GM12892 (cell line): ENCODE results near the gene CNTN5.
"Not testable (repeated sequence)": the region's sequence is repeated elsewhere in the genome, so short reads cannot be mapped to it uniquely, and the experiment has no call there.

Source experiments
- DNase-seq: peaks from one replicate; pipeline ENCODE4 v3.0.0; 2011; ENCODE audit not compliant: insufficient read length
- FAIRE-seq: peaks from 2 replicates; lab custom pipeline; 2011; peaks lifted over from hg19 to GRCh38; lab: Jason Lieb, UNC
- POLR2A ChIP-seq: IDR thresholded peaks from 2 replicates; pipeline ENCODE4 v1.6.1; 2011; ENCODE audit warnings: low read depth, low read length, control low read depth
- POLR2AphosphoS5 ChIP-seq: IDR thresholded peaks from 2 replicates; pipeline ENCODE4 v1.6.1; 2011; ENCODE audit warnings: low read depth, low read length, control low read depth
- TAF1 ChIP-seq: IDR thresholded peaks from 2 replicates; pipeline ENCODE4 v1.6.1; 2011; ENCODE audit warnings: low read depth, mild to moderate bottlenecking, control low read depth, low read length, borderline replicate concordance

CNTN5 gene

DNA sequence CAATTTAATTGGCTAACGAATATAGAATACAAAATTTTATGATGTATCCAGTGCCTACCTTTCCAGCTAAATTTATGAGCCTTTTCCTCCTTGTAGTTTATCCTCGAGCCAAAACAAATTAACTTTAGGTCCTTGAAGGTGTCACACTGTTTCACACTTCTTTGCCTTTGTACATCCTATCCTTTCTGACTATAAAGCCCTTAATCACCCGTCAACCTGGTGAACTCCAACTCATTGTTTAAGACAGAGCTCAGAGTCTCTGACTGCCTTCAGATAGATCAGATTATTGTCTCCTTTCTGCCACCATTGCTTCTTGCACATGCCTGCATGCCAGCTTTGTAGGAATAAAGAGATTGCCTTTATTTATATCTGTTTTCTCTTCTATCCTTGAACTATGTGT, 58.8 kb downstream of the CNTN5 start:
- no peak for DNase-seq
- no peak for FAIRE-seq
- TF ChIP-seq POLR2A (no peak), POLR2AphosphoS5 (no peak), TAF1 (no peak)

DNA sequence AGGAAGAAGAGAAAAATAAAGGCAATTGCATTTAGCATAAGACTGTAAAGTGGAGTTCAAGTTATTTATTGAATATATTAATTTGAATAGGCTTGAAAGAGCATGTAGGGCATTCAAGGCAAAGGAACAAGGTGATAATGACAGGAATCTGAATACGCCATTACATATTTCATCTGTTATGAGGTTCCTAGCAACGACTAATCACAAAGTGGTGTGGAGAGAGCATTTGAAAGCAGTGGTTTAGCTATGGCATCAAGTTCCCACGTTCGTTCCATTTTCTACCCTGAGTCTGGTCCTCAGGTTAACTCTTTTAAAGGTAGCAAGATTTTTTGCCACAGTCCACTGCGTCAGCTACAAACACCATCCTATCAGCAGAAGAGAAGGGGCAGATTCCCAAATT, 59.4 kb downstream of the CNTN5 start:
- DNase-seq = no peak
- FAIRE-seq = no peak
- TF ChIP-seq POLR2AphosphoS5 = no peak

DNA sequence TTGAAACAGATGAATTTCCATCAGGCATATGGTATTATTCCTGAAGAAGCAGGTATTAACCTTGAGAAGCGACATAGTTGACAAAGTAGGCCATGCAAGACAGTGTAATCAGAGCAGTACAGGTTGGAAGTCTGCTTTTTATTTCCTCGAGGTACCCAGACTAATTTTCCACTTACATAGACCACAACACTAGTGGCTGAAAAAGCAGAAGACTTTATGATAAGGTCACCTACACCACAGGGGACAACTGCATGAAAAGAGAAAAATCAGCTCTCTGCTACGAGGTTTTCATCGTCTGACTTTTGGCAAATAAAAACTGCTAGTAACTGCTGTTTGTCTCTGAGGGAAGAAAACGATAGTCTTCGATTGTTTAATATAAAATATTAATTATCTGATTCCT, 77.5 kb downstream of the CNTN5 start:
- FAIRE-seq (no peak), DNase-seq (no peak)
- TF ChIP-seq POLR2A = no peak
- no peak for TF ChIP-seq TAF1
- TF ChIP-seq POLR2AphosphoS5 = no peak

DNA sequence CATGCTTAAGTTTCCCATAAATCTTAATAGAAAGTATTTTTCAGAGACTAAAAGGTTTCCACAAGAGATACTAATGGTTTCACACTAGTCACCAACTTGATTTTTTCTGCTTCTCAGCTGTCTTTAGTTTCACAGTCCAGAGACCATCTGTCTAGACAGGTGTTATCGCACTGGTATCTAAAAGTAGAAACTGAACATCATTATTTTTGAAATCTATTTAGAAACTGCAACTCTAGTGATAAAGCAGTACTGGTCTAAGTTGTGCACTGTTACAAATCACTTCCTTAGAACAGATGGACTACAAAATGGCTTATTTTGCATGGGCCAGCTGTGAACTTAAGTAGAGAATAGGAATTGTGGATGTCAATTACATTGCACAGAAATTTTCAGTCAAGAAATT, 78.0 kb downstream of the CNTN5 start:
- FAIRE-seq = no peak
- TF ChIP-seq POLR2A = no peak
- TF ChIP-seq POLR2AphosphoS5 = no peak
- TF ChIP-seq TAF1 = no peak
- DNase-seq = no peak

DNA sequence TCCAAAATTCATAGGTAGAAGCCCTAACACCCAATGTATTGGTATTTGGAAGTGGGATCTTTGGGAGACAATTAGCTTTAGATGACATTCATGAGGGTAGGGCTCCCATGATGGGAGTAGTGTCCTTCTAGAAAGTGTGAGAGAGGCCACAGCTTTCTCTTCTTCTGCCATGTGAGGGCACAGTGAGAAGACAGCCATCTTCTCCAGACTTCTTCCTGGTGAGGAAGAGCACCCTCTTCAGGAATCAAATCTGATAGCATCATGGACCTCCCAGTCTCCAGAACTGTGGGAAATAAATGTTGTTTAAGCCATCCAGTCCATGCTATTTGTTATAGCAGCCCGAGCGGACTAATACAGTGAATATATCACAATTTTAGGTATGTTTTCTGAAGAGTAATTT, 96.9 kb downstream of the CNTN5 start:
- DNase-seq = no peak

DNA sequence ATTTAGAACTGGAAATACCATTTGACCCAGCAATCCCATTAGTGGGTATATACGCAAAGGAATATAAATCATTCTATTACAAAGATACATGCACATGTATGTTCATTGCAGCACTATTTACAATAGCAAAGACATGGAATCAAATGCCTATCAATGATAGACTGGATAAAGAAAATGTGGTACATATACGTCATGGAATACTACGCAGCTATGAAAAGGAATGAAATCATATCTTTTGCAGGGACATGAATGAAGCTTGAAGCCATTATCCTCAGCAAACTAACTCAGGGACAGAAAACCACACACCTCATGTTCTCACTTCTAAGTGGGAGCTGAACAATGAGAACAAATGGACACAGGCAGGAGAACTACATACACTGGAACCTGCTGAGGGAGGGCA, 113.1 kb downstream of the CNTN5 start:
- FAIRE-seq, DNase-seq: not testable (repeated sequence)

More for the DNA sequence above, 96.9 kb downstream of the CNTN5 start:
- TF ChIP-seq POLR2A = no peak
- TF ChIP-seq POLR2AphosphoS5 = no peak
- no peak for TF ChIP-seq TAF1
- FAIRE-seq = no peak

DNA sequence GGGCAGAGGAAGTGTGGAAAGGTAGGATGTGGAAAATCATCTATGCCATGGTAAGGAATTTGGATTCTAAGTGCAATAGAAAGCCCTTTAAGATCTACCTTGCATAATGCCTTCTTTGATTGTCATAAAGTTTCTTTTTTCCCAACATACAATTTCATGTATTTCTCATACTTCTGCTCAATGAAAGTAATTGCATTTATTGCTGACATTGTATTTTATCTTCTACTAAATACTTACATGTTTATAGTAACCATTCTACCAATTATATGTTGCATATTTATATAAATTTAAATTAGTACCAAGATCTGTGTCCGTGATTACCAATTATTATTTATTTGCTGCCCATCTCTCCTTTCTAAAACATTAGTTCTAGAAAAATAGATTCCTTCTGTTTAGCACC, 114.8 kb downstream of the CNTN5 start:
- FAIRE-seq (no peak), DNase-seq (no peak)
- TF ChIP-seq POLR2A (no peak), POLR2AphosphoS5 (no peak), TAF1 (no peak)

DNA sequence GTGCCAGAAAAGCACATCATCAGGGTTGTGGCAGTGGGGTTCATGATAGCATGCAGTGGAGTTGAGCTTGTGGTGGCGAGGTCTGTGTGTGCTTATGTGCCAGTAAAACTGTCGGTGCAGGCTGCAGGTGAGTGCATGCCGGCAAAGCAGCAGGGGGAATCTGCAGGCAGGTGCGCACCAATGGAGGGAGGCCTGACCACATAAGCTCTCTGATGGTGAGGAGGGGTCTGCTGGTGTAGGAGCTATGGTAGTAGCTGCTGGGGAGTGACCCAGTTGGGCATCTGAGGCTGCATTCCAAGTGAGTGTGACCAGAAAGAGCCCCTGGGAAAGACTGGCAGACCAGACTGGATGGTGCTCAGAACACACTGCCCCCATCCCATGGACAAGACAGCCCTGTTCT, 121.5 kb downstream of the CNTN5 start:
- FAIRE-seq = no peak
- DNase-seq = no peak
- no peak for TF ChIP-seq POLR2A
- TF ChIP-seq TAF1 = no peak
- no peak for TF ChIP-seq POLR2AphosphoS5

DNA sequence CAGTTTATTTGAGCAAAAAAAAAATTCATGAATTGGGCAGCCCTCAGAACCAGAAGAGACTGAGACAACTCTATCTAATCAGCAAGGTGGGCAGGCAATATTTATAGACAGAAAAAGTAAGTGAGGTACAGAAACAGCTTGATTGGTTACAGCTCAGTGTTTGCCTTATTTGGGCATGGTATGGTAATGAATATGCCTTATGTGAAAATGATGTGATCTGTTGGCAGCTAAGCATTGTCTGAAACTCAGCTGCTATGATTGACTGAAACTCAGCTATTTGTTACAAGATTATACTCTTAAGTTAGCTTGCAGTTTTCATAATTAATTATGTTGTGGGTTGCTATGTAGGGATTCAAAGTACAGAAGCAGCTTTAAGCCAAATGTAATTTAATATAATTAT, 127.6 kb downstream of the CNTN5 start:
- FAIRE-seq (no peak), DNase-seq (no peak)
- no peak for TF ChIP-seq TAF1
- no peak for TF ChIP-seq POLR2AphosphoS5
- no peak for TF ChIP-seq POLR2A

DNA sequence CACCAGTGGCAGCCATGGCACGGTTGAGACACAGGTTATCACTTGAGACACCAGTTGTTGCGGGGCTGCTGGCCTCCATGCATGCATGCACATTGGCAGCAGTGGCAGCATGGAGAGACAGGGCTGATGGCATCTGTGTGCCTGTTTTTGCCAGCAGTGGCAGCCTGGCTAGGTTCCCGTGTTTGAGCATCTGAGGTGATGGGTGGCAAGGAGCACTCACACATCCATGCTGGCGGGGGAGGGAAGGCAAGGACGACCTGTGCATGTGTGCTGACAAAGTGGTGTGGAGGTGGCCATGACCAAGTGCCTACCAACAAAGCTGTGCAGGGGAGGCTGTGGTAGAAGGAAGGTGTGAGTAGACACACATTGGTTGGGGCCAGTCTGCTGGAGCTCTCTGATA, 133.5 kb downstream of the CNTN5 start:
- TF ChIP-seq POLR2A (no peak), TAF1 (no peak), POLR2AphosphoS5 (no peak)
- DNase-seq (no peak), FAIRE-seq (no peak)

DNA sequence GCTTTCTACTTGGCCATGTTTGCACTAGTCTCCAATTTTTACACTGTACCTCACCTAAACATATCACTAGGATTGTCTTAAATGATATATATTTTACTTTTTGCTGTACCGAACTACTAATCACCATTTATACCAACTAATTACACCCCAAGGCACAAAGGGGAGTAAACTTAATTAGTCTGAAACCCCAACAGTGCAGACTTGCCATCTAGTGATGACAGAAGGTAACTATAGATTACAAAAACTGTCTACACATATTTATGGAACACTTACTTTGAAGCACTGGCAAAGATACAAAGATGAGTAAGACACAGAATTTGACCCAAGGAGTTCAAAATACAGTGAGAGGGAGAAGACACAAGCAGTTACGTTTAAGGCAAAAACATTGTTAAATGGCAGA, 139.7 kb downstream of the CNTN5 start:
- FAIRE-seq (no peak), DNase-seq (no peak)
- TF ChIP-seq TAF1 = no peak
- no peak for TF ChIP-seq POLR2AphosphoS5
- no peak for TF ChIP-seq POLR2A

DNA sequence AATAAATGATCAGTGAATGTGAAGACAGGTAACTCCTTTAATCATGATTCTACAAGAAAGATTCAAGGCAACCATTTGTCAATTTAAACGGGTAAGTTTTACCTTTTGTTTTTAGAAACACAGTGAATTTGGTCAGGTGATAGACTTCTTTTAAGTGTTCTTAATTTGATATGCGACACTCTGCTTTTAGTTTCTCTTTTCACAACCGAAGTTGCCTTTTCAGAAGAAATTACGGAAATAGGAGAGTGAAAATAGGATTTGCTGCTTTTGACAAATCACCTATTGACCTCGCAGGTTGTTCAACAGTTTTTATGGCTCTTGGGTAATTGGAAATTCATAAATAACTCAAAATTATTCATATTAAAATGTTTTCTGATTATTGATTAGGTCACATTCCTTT, 142.1 kb downstream of the CNTN5 start:
- DNase-seq (no peak), FAIRE-seq (no peak)
- TF ChIP-seq TAF1 = no peak
- no peak for TF ChIP-seq POLR2AphosphoS5
- no peak for TF ChIP-seq POLR2A

DNA sequence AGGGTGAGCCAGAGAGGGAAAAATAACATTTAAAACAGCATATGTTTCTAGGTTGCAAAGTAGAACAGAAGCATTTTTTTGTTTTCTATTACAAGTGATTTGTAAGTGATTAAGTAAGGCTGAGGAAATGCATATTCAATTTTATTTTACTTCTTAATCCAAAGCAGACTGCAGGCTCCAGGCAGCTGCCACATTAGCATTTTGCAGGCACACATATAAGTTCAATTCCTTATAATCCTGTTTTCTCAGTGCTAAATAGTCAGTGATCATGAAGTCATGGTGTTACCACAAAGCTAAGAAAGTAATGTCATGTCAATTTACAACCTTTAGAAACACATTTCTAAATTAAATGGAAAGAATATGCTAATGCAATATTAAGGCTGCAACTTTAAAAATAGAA, 149.8 kb downstream of the CNTN5 start:
- FAIRE-seq = no peak
- no peak for TF ChIP-seq TAF1
- TF ChIP-seq POLR2AphosphoS5 = no peak
- no peak for TF ChIP-seq POLR2A

More for the DNA sequence above, 149.8 kb downstream of the CNTN5 start:
- DNase-seq = no peak
